ENCODE data around the gene PCCA.

GRCh38 chr13:100106005-100106404 lies 17.1 kb downstream of the PCCA start:
- TF ChIP-seq FOXM1 (IDR thresholded peaks at IDR 0.05; ENCODE audit: borderline replicate concordance) (no peak), SP1 (IDR thresholded peaks at IDR 0.05) (no peak), FOXA1 (IDR thresholded peaks at IDR 0.05) (no peak), ARNT (IDR thresholded peaks at IDR 0.05) (no peak), ZNF384 (IDR thresholded peaks at IDR 0.05) (no peak), BHLHE40 (IDR thresholded peaks at IDR 0.05; ENCODE audit: borderline replicate concordance) (no peak), PKNOX1 (IDR thresholded peaks at IDR 0.05) (no peak), SUZ12 (IDR thresholded peaks at IDR 0.05) (no peak), FOXK2 (IDR thresholded peaks at IDR 0.05) (no peak), NFRKB (IDR thresholded peaks at IDR 0.05) (no peak), HDGF (IDR thresholded peaks at IDR 0.05; ENCODE audit: borderline replicate concordance) (no peak), L3MBTL2 (conservative IDR thresholded peaks at IDR 0.05) (no peak), ELF4 (IDR thresholded peaks at IDR 0.05) (no peak), TARDBP (IDR thresholded peaks at IDR 0.05) (no peak)
